ENCODE results near the gene CDK9.

GRCh38 chr9:127832248-127832647 lies 46.4 kb downstream of the CDK9 start:
- no peak for TF ChIP-seq POLR2AphosphoS5 (IDR thresholded peaks at IDR 0.05; ENCODE audit: low read depth, low read length)
- TF ChIP-seq REST (IDR thresholded peaks at IDR 0.05; ENCODE audit: insufficient read depth in 1 of 2, low read depth in 2 of 2, low read length in 2 of 2) = no peak

All from PFSK-1 (cell line).